Measurements from ENCODE around the gene SLC13A3.

SLC13A3 gene

GRCh38 chr20:46602429-46602828 lies 48.8 kb downstream of the SLC13A3 start:
- no peak for DNase-seq

- DNase-seq = no peak
Observed at GRCh38 chr20:46601603-46602122, 49.6 kb downstream of the SLC13A3 start.

GRCh38 chr20:46600286-46600752 lies 50.9 kb downstream of the SLC13A3 start:
- no peak for DNase-seq

- DNase-seq = no peak
Observed at GRCh38 chr20:46599227-46599987, 51.9 kb downstream of the SLC13A3 start.

- no peak for DNase-seq
Observed at GRCh38 chr20:46595933-46596332, 55.3 kb downstream of the SLC13A3 start.

- no peak for DNase-seq
Observed at GRCh38 chr20:46594725-46595124, 56.5 kb downstream of the SLC13A3 start.

GRCh38 chr20:46592580-46593362 lies 58.5 kb downstream of the SLC13A3 start:
- DNase-seq = no peak

- DNase-seq = no peak
Observed at GRCh38 chr20:46590443-46590842, 60.8 kb downstream of the SLC13A3 start.

- no peak for DNase-seq
Observed at GRCh38 chr20:46588532-46589511, 62.4 kb downstream of the SLC13A3 start.

GRCh38 chr20:46587986-46588385 lies 63.3 kb downstream of the SLC13A3 start:
- DNase-seq = no peak

- DNase-seq = no peak
Observed at GRCh38 chr20:46586724-46587123, 64.5 kb downstream of the SLC13A3 start.

- no peak for DNase-seq
Observed at GRCh38 chr20:46584508-46584907, 66.8 kb downstream of the SLC13A3 start.

- DNase-seq = no peak
Observed at GRCh38 chr20:46583411-46584214, 67.6 kb downstream of the SLC13A3 start.

GRCh38 chr20:46582648-46583047 lies 68.6 kb downstream of the SLC13A3 start:
- no peak for DNase-seq

- no peak for DNase-seq
Observed at GRCh38 chr20:46581391-46581790, 69.9 kb downstream of the SLC13A3 start.

GRCh38 chr20:46580613-46581205 lies 70.5 kb downstream of the SLC13A3 start:
- DNase-seq = no peak

GRCh38 chr20:46578745-46579144 lies 72.5 kb downstream of the SLC13A3 start:
- DNase-seq = no peak

- DNase-seq = no peak
Observed at GRCh38 chr20:46576774-46577395, 74.4 kb downstream of the SLC13A3 start.

- DNase-seq = no peak
Observed at GRCh38 chr20:46575937-46576461, 75.3 kb downstream of the SLC13A3 start.

- DNase-seq = no peak
Observed at GRCh38 chr20:46575394-46575793, 75.9 kb downstream of the SLC13A3 start.
